LNCAP (cell line): ENCODE results near the gene LRBA.

ENCODE experiments used
- TF ChIP-seq, protein P1 (sequence below): fragments of 450-650 bp; IDR thresholded peaks from 2 replicates; pipeline ENCODE4 v1.5.1; 2017; ENCODE audit warnings: mild to moderate bottlenecking

The LRBA gene

DNA sequence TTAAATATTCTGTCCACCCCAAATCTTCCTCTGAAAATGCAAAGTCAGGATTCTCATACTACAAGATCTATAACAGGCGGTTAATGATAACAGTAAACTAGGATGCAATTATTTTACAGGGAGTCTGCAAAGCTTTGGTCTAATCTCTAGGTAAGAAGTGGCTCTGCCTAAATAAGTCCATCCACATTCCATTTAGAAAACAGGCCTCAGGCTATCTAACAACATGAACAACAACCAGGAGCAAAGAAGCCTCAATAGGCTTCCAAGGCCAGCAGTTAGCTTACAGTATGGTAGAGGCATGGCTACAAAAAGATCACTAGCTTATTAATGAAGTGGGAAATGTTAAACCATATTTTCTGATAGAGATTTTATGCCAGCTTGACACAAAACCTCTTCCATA is 426.8 kb downstream of the LRBA start:
- TF ChIP-seq, protein P1, sequence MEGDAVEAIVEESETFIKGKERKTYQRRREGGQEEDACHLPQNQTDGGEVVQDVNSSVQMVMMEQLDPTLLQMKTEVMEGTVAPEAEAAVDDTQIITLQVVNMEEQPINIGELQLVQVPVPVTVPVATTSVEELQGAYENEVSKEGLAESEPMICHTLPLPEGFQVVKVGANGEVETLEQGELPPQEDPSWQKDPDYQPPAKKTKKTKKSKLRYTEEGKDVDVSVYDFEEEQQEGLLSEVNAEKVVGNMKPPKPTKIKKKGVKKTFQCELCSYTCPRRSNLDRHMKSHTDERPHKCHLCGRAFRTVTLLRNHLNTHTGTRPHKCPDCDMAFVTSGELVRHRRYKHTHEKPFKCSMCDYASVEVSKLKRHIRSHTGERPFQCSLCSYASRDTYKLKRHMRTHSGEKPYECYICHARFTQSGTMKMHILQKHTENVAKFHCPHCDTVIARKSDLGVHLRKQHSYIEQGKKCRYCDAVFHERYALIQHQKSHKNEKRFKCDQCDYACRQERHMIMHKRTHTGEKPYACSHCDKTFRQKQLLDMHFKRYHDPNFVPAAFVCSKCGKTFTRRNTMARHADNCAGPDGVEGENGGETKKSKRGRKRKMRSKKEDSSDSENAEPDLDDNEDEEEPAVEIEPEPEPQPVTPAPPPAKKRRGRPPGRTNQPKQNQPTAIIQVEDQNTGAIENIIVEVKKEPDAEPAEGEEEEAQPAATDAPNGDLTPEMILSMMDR = no peak

DNA sequence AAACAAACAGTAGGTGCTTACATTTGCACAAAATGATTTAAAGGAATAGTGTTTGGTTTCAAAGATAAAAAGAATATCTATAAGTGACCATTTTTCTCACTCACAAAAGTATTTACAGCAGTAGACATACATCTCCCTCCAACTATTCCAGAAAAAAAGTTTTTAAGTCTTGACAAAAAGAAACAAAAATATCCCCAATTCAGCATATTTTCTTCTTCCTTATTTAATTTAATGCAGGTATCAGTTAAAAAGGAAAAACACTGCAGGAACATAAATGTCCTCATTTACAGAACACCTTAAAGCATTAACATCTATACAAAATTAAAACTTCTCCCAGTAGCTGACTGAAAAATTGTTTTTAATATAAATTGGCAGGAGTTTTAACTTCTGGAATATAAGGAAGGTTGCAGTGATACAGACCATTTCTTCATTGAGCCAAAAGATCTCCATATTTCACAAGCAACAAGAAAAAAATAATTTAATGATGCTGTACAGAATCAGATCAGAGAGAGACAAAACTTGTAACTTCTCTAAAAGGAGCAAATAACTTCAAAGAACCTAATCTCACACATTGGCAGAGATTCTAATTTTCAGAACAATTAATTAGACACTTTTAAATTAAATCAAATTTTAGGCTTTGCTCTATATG is 428.8 kb downstream of the LRBA start:
- TF ChIP-seq, protein P1 = no peak

DNA sequence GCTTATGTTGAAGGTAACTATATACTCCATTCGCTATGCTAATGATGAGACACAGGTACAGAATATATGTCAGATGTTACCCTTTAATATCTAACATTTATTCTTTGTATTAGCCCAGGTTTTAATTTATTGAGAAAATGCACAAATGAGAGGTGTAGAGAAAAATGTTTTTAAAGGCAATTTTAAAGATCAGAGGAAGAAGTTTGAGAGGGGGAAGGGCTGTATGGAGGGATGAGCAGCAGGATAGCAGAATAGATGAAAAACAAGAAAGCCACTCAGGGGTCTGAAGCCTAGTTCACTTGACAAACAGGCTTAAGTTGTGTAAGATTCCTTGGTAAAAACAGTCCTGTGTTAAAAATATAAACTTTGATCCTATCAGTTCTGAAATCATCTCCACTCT is 429.5 kb downstream of the LRBA start:
- TF ChIP-seq, protein P1 = no peak

DNA sequence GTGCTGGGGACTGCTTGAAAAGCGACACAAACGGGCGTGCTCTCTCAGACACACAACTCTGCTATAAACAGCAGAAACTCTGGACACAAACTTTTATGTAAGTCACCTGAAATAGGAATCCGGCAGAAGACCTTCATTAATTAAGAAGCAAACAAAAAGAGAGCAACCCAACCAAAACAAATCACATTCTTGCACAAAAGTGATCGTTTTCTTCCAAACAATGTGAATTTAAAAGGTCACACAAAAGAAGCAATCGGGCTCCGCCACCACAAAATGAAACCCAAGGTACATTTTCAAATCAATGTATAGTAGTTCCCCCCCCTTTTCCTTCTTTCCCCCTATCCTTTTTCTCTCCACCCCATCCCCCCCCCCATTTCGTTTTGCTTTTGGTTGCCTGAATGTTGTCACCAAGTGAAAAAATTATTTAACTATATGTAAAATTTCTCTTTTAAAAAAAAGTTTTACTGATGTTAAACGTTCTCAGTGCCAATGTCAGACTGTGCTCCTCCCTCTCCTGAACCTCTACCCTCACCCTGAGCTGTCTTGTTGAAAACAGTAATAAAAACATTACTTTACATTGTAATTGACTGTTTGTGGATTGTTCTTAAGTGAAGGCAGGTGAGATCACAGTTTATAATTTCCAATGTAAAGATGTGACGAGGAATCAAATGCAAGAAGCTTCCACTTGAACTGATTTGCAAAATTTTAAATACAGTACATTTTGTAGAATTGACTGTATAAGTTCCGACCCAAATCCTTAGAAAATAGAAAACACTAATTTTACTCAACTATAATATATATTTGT is 430.8 kb downstream of the LRBA start:
- TF ChIP-seq, protein P1 = no peak

DNA sequence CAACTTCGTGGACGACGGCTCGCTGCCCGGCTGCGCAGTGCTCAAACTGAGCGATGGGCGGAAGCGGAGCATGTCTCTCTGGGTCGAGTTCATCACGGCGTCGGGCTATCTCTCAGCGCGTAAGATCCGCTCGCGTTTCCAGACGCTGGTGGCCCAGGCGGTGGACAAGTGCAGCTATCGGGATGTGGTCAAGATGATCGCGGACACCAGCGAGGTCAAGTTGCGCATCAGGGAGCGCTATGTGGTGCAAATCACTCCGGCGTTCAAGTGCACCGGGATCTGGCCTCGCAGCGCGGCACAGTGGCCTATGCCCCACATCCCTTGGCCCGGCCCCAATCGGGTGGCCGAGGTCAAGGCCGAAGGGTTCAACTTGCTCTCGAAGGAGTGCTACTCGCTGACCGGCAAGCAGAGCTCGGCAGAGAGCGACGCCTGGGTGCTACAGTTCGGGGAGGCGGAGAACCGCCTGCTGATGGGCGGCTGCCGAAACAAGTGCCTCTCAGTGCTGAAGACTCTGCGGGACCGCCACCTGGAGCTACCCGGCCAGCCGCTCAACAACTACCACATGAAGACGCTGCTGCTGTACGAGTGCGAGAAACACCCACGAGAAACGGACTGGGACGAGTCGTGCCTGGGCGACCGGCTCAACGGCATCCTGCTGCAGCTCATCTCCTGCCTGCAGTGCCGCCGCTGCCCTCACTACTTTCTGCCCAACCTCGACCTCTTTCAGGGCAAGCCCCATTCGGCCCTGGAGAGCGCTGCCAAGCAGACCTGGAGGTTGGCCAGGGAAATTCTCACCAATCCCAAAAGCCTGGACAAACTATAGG is 431.6 kb downstream of the LRBA start:
- TF ChIP-seq, protein P1 = no peak

DNA sequence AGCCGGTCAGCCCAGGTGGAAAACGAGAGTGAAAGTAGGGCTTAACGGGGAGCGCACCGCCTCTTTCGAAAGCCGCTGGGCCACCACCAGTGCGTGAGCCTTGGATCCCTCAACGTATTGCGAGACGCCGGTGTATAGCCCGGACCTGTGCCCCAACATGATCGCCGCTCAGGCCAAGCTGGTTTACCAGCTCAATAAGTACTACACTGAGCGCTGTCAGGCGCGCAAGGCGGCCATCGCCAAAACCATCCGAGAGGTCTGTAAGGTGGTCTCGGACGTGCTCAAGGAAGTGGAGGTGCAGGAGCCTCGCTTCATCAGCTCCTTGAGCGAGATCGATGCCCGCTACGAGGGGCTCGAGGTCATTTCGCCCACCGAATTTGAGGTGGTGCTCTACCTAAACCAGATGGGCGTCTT is 432.2 kb downstream of the LRBA start:
- TF ChIP-seq, protein P1 = no peak

DNA sequence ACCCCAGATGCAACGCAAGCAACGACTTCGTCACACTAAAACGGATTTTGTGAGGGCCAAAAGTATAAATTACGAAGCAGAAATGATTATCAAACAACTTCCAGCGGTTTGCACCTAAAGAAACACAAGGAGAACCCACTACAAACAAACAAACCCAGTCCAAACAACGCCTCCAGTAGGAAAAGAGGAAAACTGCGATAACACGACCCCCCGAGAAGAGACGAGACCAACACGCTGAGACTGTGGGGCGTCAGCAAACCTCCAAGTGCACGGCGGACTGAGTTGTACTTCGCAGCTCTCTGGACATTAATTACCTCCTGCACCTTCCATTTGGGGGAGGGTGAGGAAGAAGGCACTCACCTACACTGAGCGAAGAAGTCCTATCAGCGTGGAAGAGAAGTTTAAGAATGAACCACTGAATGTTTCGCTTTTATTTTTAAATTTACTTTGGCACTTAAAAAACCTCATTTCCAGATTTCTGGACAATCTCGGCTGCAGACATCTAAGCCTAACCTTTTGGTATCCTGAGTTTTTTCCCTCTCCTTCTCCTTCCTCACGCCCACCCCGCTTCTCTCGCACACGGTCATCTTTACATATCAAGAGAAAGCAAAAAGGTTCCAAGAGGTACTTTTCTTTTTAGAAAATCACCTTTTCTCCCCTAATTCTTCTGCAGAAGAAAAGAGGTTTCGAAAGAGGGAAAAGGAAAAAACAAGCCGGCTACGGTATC is 432.8 kb downstream of the LRBA start, which contains the start of gene MAB21L2:
TSS of gene MAB21L2 (plus strand) at position 6 of the 727 bp plus-strand sequence. CDS start 879 bp downstream, outside the sequence.
- TF ChIP-seq, protein P1 = no peak
